Stimulated activated CD8-positive, alpha-beta memory T cell treated with anti-CD3 and anti-CD28 coated beads, Interleukin-2, amount 100 ng/mL, for 1 hour (primary cell): ENCODE results near the gene UGT1A3.

Experiments used
- DNase-seq, 2 donors: peaks; one replicate each; pipeline ENCODE4 v3.0.0-alpha.2; 2020; ENCODE audit warnings: low read depth in 2 of 2

UGT1A3 gene

GRCh38 chr2:233795735-233796171 is 66.9 kb downstream of the UGT1A3 start:
- no peak for DNase-seq

DNA sequence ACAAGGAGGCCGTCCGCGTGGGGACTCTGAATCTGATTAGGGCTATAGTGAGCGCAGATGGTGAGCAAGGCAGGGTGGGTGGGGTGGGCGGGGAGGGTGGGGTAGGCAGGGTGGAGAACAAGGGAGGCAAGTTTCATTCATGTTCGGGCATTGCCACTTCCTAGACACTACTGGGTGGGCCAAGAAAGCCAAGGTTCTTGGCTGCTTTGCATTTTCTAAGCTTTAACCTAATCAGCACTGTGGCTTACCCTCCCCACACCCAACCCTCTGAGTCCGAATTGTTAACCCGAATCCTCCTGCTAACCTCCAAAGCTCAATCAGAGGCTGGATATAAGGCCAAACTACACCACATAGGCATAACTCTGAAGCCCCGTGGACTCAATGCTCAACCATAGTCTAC is 67.4 kb downstream of the UGT1A3 start:
- no peak for DNase-seq

DNA sequence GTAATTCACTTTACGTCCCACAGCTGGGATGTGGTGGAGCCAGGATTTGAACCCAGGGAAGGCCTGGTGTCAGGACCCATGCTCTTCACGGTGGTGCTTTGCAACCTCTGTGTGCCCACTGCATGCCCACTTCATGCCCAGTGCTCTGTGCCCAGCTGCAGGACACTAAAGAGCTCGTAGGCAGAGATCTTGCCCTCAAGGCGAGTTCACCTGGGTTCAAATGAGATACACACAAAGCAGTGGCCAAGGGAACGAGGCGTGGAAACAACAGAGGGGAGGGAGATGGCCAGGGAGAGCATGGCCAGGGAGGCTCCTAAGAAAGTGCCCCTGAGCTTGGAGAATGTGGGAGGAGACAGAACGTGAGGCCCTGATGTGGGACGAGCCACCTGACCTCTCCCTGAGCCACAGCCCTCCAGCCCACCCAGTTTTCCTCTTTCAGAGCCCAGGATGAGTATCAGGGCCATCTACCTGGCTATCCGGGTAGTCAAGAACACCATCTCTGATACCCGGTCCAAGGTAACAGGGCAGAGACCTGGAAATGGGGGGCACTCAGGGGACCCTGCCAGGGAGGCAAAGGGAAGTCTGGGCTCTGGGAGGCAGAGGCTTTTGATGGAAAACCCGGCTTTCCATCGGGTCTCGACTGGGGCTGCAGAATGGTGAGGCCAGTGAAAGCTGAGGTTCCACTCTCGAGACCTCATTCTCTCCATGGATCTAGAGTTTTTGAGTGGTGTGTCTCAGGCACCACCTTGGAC is 69.7 kb downstream of the UGT1A3 start:
- DNase-seq, result no peak

DNA sequence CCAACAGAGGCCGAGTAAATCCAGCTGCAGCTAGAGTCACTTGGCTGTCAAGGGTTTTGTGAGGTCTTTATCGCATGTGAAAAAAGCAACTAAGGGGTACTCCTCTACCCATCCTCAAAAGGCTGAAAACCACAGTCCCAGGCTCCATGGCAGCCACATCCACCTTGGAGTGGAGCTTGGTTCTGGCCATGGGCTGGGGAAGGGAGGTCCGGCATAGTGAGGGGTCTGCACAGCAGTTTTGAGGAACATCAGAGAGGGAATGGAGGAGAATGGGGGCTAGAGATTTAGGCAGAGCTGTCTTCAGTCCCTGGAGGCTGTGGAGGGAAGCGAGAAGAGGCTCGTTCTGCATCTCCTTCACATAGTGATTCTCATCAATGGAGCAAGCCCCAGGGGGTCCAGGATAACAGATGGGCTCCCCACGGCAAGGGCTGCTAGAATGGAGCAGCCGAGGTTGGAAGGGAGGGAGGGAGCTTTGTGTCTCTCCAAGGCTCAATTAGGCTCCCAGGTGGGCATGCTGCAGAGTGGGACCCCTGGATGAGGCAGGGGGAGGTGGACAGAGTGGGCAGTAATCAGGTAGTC is 70.3 kb downstream of the UGT1A3 start:
- no peak for DNase-seq

GRCh38 chr2:233799716-233800115 is 70.9 kb downstream of the UGT1A3 start:
- no peak for DNase-seq

DNA sequence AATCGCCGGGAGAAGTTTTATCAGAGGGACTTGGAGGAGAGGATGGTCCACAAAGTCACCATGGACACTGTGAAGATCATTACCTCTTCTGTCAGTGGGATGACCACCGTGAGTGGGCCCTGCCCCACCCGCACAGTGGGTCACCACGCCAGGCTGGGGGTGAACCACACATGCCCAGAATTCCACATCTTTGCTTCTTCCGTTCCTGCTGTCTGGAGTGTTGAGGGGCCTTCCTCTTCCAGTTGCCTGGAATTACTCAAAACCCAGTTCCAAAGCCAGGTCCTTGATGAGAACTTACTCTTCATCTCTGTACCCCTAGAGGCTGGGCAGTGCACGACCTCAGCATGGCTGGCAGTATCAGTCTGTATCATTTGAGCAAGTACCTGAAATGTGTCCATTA is 71.4 kb downstream of the UGT1A3 start:
- DNase-seq, result no peak

DNA sequence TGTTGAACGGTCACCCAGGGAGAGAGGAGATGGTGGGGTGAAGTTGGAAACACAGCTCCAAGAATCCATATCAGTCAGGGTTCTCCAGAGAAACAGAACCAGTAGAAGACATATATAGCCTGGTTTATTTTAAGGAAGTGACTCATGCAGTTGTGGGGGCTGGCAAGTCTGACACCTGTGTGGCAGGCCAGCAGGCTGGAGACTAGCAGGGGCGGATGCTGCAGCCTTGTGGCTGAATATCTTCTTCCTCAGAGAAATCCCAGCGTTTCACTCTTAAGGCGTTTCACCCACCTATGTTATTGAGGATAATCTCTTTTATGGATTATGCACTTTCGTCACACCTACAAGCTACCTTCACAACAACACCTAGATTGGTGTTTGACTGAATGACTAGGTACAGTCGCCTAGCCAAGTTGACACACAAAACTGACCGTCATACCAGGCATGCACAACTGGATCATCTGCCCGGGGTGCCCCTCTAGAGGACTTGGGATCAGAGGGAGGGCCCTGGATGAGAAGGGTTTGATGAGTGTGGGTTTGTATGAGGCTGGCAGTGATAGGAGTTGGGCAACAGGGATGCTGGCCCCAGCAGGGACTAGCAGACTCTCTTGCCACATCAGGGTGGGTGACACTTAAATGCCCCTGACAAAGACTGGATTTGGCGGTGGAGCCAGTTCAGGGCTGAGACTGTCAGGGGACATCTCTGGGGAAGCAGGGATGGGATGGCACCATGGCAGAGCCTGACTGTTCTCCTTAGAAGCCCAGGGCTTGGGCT is 72.7 kb downstream of the UGT1A3 start:
- no peak for DNase-seq

- DNase-seq, result no peak
Observed at GRCh38 chr2:233802132-233802815, 73.4 kb downstream of the UGT1A3 start.

DNA sequence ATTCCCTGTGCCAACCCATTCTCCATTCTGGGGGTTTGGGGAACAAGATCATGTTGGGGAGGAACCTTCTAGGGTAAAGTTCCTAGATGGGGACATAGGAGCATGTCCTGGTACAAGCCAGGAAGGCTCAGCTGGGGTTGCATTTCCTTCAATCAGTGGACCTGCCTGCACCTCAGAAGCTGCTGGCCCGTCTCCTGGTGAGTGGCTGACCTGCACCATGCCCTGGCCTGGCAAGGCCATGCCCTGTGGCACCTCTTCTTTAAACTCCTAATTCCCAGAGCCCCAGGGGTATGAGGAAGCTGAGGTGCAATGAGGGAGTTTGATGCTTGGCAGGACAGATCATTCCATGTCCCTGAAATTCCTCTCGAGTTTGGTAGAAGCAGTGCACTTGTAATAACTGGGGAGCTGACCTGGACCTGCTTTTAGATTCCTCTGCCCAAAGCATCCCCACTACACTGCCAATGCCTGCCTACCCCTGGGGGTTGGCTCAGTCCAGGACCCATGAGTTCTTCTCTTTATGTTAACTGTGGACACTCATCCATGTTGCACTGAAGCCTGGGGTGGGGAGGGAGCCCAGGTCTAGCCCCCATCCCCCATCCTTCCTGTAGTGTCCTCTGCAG is 74.6 kb downstream of the UGT1A3 start:
- no peak for DNase-seq

DNA sequence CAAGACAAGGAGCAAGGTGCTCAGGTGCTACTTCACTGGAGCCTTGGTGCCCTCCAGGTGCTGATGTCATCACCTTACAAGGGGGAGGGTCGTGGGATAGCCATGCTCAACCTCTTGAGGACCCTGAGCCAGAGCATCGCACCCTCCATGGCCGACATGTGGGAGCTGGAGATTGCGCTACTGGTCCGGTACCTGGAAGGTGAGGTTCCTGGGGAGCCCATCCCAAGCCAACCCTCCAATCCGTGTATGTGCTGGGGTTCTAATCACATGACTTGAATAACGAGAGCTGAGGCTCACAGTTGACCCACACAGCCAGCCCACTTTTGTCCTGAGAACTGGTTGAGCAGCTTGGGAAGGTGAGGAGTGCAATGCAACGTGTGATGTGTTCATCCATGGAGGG is 75.2 kb downstream of the UGT1A3 start:
- no peak for DNase-seq

DNA sequence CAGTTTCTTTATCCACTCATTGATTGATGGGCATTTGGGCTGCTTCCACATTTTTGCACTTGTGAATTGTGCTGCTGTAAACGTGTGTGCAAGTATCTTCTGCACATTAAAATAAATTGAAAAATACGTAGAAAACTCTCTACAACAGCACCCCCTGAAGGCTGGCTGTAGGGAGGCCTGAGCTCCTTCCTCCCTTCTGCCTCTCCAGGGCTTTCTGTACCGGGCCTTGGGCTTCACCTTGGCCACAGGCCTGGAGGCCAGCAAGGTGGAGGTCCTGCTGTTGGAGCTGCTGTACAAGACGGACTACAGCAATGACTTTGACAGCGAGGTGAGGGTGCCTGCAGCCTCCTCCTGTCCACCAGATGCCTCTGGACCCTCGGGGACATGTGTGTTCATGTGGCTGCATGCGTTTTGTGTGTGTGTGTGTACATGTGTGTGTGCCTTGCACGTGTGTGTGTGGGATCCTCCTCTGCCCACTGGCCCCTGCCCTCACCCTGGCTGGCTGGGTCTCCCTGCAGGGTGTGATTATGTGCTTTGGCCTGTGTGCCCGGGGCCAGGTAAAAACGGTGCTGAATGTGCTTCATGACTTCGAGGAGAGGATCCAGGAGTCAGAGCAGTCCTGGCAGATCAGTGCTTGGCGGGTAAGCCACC is 78.5 kb downstream of the UGT1A3 start:
- no peak for DNase-seq

DNA sequence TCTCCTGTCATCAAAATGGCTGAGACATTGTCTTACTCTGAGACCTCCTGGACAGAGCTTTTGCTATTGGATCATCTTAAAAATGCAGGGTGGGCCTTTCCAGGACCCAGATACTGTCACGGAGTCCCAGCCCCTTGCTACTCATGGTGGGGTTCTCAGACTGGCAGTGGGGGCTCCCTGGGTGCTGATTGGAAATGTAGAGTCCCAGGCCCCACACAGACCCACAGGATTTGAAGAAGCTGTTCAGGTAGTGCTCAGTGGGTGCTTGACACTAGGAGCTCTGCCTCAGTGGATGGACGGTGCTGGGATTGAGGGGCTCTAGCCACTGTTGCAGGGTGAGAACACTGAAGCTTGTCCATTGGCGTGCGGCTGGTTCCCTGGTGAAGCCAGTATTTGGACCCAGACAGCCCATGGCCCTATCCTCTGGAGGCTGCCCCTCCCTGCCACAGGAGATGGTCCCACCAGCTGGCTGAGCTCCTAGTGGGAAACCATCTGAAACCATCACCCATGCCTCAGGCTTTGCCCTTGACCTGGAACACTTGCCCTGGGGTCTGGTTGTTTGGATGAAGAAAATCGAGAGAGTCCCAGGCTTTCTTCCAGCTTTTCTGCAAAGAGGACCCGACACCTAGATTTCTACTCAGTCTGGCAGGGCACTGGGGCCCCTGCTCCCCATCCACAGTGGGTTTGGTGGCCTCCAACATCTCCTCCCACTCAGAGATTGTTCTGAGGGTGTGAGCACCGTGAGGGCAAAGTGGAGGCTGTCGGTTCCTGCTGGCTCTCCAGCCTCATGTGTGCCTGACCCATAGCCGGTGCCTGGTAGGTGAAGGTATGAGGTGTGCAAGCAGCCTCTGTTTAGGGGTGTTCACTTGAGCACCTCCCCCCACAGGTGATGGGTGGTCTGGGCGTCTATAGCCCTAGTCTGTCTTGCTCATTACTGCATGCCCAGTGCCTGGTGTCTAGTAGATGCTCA is 79.4 kb downstream of the UGT1A3 start:
- DNase-seq, result no peak

GRCh38 chr2:233810385-233810784 is 81.5 kb downstream of the UGT1A3 start:
- no peak for DNase-seq

DNA sequence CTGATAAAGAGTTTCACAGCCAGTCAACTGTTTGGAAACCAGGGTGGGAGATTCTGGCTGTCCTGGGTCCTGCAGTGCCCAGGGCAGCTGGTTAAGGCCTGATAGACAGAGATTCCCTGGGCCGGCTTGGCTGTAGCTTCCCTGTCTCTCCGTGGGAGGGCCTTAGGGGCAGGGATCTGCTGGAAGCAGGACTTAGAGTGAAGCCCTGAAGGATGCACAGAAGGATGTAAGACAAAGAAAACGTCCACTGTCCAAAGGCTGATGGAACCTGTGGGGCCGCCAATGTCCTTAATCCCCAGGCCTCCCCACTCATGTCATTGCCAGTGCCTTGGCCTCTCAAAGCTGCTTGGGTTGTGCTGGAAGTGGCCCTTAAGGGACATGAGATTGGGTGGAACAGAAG is 82.2 kb downstream of the UGT1A3 start:
- no peak for DNase-seq

- no peak for DNase-seq
Observed at GRCh38 chr2:233811732-233812131, 82.9 kb downstream of the UGT1A3 start.

DNA sequence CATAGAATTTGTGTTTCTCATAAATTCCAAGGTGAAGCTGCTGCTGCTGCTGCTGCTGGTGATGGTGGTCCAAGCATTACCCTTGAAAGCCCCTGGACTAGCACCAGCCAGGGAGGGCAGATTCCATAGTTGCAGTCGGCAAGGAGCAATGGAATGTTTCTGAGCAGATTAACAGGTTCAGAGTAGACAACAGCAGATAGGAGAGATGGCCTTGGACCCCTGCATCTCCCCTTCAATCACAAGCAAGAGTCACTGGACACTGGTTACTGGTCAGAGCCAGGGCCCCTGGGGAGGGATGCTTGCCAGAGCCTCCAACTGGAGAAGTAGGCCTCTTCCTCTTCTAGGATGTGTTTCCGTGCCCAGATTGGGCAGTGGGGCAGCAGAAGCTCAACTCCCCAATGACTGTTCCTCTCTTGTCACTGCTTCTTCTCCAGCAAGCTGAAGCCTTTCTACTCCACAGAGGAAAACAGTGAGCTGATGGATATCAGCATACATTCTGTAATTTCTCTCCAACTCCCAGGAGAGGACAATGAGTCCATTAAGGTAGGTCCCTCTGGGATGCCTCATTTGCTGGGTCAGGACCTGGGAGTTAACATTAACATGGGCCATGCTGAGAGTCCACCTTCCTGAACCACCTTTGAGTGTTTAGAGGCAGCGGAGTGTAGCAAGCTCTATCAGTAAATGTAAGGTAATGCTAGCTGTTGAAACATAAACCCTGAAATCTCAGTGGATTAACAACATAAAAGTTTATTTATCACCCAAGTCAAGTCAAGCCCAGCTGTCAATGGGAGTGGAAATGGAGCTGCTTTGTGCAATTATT is 84.6 kb downstream of the UGT1A3 start:
- DNase-seq, result no peak

DNA sequence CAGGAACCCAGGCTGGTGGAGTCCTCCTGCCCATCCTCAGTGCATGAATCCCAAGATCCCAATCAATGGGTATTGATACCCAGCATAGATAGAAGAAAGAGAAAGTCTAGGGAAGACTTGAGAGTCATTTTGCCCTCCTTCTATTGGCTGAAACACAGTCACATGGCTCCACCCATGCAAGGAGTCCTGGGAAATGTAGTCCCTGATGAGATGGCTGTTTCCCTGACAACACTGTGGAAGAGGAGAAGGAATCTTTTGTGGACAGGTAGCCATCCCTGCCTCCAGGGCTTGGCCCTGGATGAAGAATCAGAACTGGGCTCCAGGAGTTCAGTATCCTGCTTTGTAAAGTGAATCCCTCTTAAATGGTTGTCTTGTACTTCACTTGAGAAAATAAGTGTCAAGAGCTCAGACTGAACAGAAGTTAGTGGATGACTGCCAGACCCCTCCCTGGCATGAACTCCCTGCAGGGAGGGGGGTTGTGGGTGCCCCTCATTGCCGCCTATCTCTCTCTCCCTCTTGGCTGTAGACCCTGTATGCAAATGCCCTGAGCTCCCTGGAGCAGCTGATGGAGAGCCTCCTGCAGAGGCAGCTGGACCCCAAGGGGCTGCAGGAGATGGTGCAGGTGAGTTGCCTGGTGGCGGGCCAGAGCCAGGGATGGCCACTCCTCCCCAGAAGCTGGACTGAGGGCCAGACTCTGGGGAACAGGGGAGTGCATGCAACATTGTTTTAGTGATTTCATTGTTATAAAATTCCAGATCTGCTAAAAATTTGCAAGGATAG is 85.4 kb downstream of the UGT1A3 start:
- no peak for DNase-seq

- no peak for DNase-seq
Observed at GRCh38 chr2:233815861-233816260, 87.0 kb downstream of the UGT1A3 start.

- no peak for DNase-seq
Observed at GRCh38 chr2:233816334-233816733, 87.5 kb downstream of the UGT1A3 start.
